Naive B cell (primary cell): Measurements from ENCODE around the gene INHBA. TPM values are rescaled to one million over a fixed set of nuclear protein-coding genes. Genes with fewer than 3 reads are reported as not detected.

Experiments used
- ATAC-seq, 2 donors: fragments of 150-1000 bp; cut with Tn5 transposase; 2 replicates each; pipeline ENCODE4 v1.10.0; 2021; ENCODE audit warnings: low read depth in 2 of 2, mild to moderate bottlenecking in 2 of 2, moderate library complexity in 2 of 2
- DNase-seq: peaks from one replicate; pipeline ENCODE4 v3.0.0; 2022
- H3K27ac Mint-ChIP-seq, 6 donors: one replicate each; pipeline ENCODE4 v1.8.0; 2020 to 2022; ENCODE audit warnings: mild to moderate bottlenecking in 6 of 6, mixed read lengths in 6 of 6, moderate library complexity in 5 of 6, inconsistent platforms in 2 of 6
- H3K27me3 Mint-ChIP-seq, 3 donors: one replicate each; pipeline ENCODE4 v1.8.0; 2021 to 2022; ENCODE audit warnings: mixed read lengths in 3 of 3, mild to moderate bottlenecking in 1 of 3
- H3K36me3 Mint-ChIP-seq, 2 donors: one replicate each; pipeline ENCODE4 v1.8.0; 2020 to 2022; ENCODE audit warnings: mixed read lengths in 2 of 2, inconsistent platforms in 1 of 2, mild to moderate bottlenecking in 1 of 2
- H3K4me1 Mint-ChIP-seq, 3 donors: one replicate each; pipeline ENCODE4 v1.8.0; 2020 to 2022; ENCODE audit warnings: mixed read lengths in 3 of 3, inconsistent platforms in 1 of 3, mild to moderate bottlenecking in 1 of 3, moderate library complexity in 1 of 3
- H3K4me3 Mint-ChIP-seq, 8 donors: one replicate each; pipeline ENCODE4 v1.8.0; 2020 to 2022; ENCODE audit warnings: mild to moderate bottlenecking in 8 of 8, mixed read lengths in 8 of 8, moderate library complexity in 8 of 8, inconsistent platforms in 2 of 8
- H3K9me3 Mint-ChIP-seq, 7 donors: one replicate each; pipeline ENCODE4 v1.8.0; 2020 to 2022; ENCODE audit warnings: mixed read lengths in 7 of 7, mild to moderate bottlenecking in 5 of 7, inconsistent platforms in 2 of 7, moderate library complexity in 1 of 7
- polyA plus RNA-seq, 6 donors: library from polyadenylated mRNA; unstranded; fragments of 300-500 nt; fragmentation: Illumina TruSeq; gene quantifications; one replicate each; pipeline ENCODE4 v1.2.3, GENCODE V29; 2021; ENCODE audit warnings: low read depth in 6 of 6

The INHBA gene
- polyA plus RNA-seq, 6 donors from 2014 or later = not detected

- ATAC-seq = no peak
- DNase-seq = no peak
- Mint-ChIP-seq H3K36me3 (no peaks in the 10 kb centered on the region), H3K4me1 (no peaks in the 10 kb centered on the region), H3K9me3 (no peaks in the 10 kb centered on the region), H3K4me3 (no peak overlapping the region), H3K27ac (no peak overlapping the region), H3K27me3 (peaks cover 5 to 26% (median 16%) of the 10 kb centered on the region in 3 donors)
Observed at GRCh38 chr7:41655426-41655825, 47.5 kb downstream of the INHBA start.

GRCh38 chr7:41652267-41652666 is 50.6 kb downstream of the INHBA start:
- Mint-ChIP-seq H3K4me1 (no peaks in the 10 kb centered on the region), H3K9me3 (no peaks in the 10 kb centered on the region), H3K27ac (no peak overlapping the region), H3K27me3 (peaks cover 10 to 31% (median 16%) of the 10 kb centered on the region in 3 donors), H3K4me3 (no peak overlapping the region), H3K36me3 (no peaks in the 10 kb centered on the region)
- DNase-seq (no peak), ATAC-seq (no peak)

DNA sequence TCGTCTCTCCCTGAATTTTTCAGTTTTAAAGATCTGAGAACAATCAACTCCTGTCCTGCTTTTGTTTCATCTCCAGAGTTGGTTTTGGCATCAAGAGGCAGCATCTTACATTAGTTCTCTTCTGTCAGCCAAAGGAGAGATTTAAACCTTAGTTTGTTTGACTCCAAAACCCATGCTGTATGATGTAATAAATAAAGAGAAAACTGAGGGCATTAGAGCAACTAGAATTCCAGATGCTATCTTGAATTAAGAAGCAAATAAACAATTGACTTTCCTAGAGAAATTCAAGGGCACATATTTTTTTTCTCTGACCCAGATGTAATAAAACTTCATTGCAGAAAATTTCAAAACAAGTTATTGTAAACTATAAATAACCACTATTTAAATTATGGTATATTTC is 54.4 kb downstream of the INHBA start:
- Mint-ChIP-seq H3K9me3 (no peaks in the 10 kb centered on the region), H3K36me3 (no peaks in the 10 kb centered on the region), H3K27ac (peak overlapping the region in 2 of 6 donors; percentile 4 to 12), H3K4me3 (no peak overlapping the region), H3K27me3 (peaks cover 10 to 24% (median 10%) of the 10 kb centered on the region in 3 donors), H3K4me1 (no peaks in the 10 kb centered on the region)
- DNase-seq (no peak), ATAC-seq (no peak)

GRCh38 chr7:41643616-41644015 is 59.3 kb downstream of the INHBA start:
- Mint-ChIP-seq H3K27ac (no peak overlapping the region), H3K27me3 (peaks cover 0 to 4% (median 0%) of the 10 kb centered on the region in 3 donors), H3K4me3 (no peak overlapping the region), H3K9me3 (no peaks in the 10 kb centered on the region), H3K36me3 (no peaks in the 10 kb centered on the region), H3K4me1 (no peaks in the 10 kb centered on the region)
- DNase-seq (no peak), ATAC-seq (no peak)

GRCh38 chr7:41641665-41642014 is 61.2 kb downstream of the INHBA start:
- Mint-ChIP-seq H3K27ac (no peak overlapping the region), H3K4me3 (no peak overlapping the region), H3K4me1 (no peaks in the 10 kb centered on the region), H3K36me3 (no peaks in the 10 kb centered on the region), H3K9me3 (no peaks in the 10 kb centered on the region), H3K27me3 (no peaks in the 10 kb centered on the region)
- DNase-seq (no peak), ATAC-seq (no peak)

DNA sequence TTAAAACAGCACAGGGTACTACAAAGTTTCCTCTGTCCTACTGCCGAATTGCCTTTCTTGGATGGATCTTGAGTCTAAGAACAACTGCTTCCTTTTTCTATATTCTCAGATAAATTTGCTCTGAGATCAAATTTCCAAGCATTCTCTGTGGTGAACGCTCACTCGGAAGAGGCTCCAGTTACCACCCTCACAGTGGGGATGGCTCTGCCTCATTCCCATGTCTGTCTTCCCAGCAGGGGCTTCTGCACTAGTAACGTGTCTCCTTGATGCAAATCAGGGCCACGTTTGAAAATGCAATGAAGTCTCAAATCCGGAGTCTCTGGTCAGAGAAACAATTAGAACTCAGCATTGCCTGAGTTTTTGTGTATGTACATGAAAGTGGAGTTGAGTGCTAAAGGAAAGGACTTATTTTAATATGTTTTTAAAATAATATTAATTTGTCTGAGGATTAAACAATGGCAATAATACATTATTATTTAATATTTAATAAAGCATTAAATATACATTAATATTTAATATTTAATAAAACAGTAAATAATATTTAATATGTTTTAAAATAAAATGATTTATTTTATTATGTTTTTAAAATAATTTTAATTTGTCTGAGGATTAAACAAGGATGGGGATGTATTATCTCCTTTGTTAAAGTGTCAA is 61.8 kb downstream of the INHBA start:
- Mint-ChIP-seq H3K27me3 (no peaks in the 10 kb centered on the region), H3K9me3 (no peaks in the 10 kb centered on the region), H3K27ac (no peak overlapping the region), H3K4me3 (no peak overlapping the region), H3K36me3 (no peaks in the 10 kb centered on the region), H3K4me1 (no peaks in the 10 kb centered on the region)
- ATAC-seq (no peak), DNase-seq (no peak)

DNA sequence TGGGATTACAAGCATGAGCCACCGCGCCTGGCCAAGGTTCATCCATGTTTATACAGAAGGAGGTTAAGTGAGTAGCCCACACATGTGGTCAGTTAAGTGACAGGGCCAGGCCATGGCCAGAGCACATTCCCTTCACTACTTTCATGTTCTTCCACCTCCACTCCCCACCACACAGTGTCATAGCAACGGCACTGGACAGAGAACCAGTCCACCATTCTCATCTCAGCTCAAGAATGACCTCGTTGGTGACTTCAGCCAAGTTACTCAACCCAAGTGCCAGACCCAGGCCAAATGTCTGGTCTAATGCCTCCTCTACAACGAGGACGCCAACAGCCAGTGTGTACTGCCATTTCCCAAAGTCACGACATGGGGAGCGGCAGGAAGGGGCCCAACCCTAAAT is 62.4 kb downstream of the INHBA start:
- H3K4me3 Mint-ChIP-seq = no peak overlapping the region
- DNase-seq = no peak
- no peaks in the 10 kb centered on the region for H3K9me3 Mint-ChIP-seq
- H3K27ac Mint-ChIP-seq = no peak overlapping the region
- no peaks in the 10 kb centered on the region for H3K4me1 Mint-ChIP-seq
- no peak for ATAC-seq
- no peaks in the 10 kb centered on the region for H3K27me3 Mint-ChIP-seq
- no peaks in the 10 kb centered on the region for H3K36me3 Mint-ChIP-seq

GRCh38 chr7:41637049-41637448 is 65.8 kb downstream of the INHBA start:
- H3K4me1 Mint-ChIP-seq = no peaks in the 10 kb centered on the region
- DNase-seq (no peak), ATAC-seq (no peak)
- no peaks in the 10 kb centered on the region for H3K36me3 Mint-ChIP-seq
- no peaks in the 10 kb centered on the region for H3K27me3 Mint-ChIP-seq
- no peak overlapping the region for H3K4me3 Mint-ChIP-seq
- H3K27ac Mint-ChIP-seq = no peak overlapping the region
- H3K9me3 Mint-ChIP-seq = no peaks in the 10 kb centered on the region
